H1 (cell line): ENCODE measurements around the gene WFDC10A. TPM values are rescaled to one million over a fixed set of nuclear protein-coding genes. Genes with fewer than 3 reads are reported as not detected.
"Not testable (repeated sequence)": the region's sequence is repeated elsewhere in the genome, so short reads cannot be mapped to it uniquely, and the experiment has no call there.

Source experiments
- CTCF ChIA-PET: fragments of 300-600 bp; sonication (Branson Sonifier 250); formaldehyde crosslinking; loops from one replicate; lab custom pipeline; 2021; ENCODE audit not compliant: partially characterized antibody; lab: Charles Lee
- POLR2A ChIA-PET: fragments of 300-600 bp; sonication (Branson Sonifier 250); formaldehyde crosslinking; loops from one replicate; lab custom pipeline; 2021; ENCODE audit warnings: inconsistent platforms; ENCODE audit not compliant: partially characterized antibody; lab: Charles Lee
- DNase-seq, 2 experiments: peaks; one replicate each; pipeline versions ENCODE4 v3.0.0 to v3.0.0-alpha.2; 2010 to 2022; ENCODE audit warnings: low spot score in 2 of 2, low read depth in 1 of 2, mixed read lengths in 1 of 2
- FAIRE-seq: peaks from 2 replicates; lab custom pipeline; 2011; peaks lifted over from hg19 to GRCh38; lab: Jason Lieb, UNC
- H2AFZ ChIP-seq: 2 replicates; pipeline ENCODE4 v1.8.1; 2012; ENCODE audit warnings: low read length, inconsistent platforms
- H2AK5ac ChIP-seq: 2 replicates; pipeline ENCODE4 v1.6.1; 2013; ENCODE audit warnings: low read depth, low read length
- H2BK120ac ChIP-seq: replicated peaks from 2 replicates; pipeline ENCODE3; 2013; ENCODE audit warnings: low read depth, low read length, inconsistent platforms
- H2BK12ac ChIP-seq: 2 replicates; pipeline ENCODE4 v1.6.1; 2013; ENCODE audit warnings: low read depth, low read length
- H2BK15ac ChIP-seq: 2 replicates; pipeline ENCODE4 v1.6.1; 2013; ENCODE audit warnings: low read length
- H2BK20ac ChIP-seq: 2 replicates; pipeline ENCODE4 v1.6.1; 2013; ENCODE audit warnings: low read length
- H2BK5ac ChIP-seq: 2 replicates; pipeline ENCODE4 v1.6.1; 2013; ENCODE audit warnings: low read depth, low read length
- H3K14ac ChIP-seq: 2 replicates; pipeline ENCODE4 v1.6.1; 2013; ENCODE audit warnings: inconsistent platforms; ENCODE audit not compliant: insufficient read length
- H3K18ac ChIP-seq: 2 replicates; pipeline ENCODE4 v1.6.1; 2013; ENCODE audit warnings: low read length; ENCODE audit errors: extremely low read depth
- H3K23ac ChIP-seq: 2 replicates; pipeline ENCODE4 v1.6.1; 2013; ENCODE audit warnings: inconsistent platforms; ENCODE audit not compliant: insufficient read length
- H3K23me2 ChIP-seq: 2 replicates; pipeline ENCODE4 v1.6.1; 2013; ENCODE audit warnings: low read depth, low read length
- H3K27ac ChIP-seq: 2 replicates; pipeline ENCODE4 v1.6.1; 2011; ENCODE audit warnings: low read depth, low read length, inconsistent platforms
- H3K27me3 ChIP-seq, 4 experiments: replicated peaks in 1 of 4; 1 replicate in 1 of 4; 2 replicates in 3 of 4; pipeline versions ENCODE4 v1.6.1 to v1.8.1; 2011 to 2013; ENCODE audit warnings: low read length in 3 of 4, mild to moderate bottlenecking in 3 of 4, inconsistent platforms in 2 of 4, mixed read lengths in 2 of 4, moderate library complexity in 1 of 4; ENCODE audit not compliant: control insufficient read depth in 3 of 4, insufficient read depth in 3 of 4; ENCODE audit errors: extremely low read depth in 1 of 4
- H3K36me3 ChIP-seq, 4 experiments: 2 replicates each; pipeline versions ENCODE4 v1.6.1 to v1.8.1; 2011 to 2013; ENCODE audit warnings: mild to moderate bottlenecking in 4 of 4, low read length in 3 of 4, moderate library complexity in 2 of 4, control low read depth in 1 of 4, inconsistent platforms in 1 of 4; ENCODE audit not compliant: insufficient read depth in 4 of 4, control insufficient read depth in 2 of 4
- H3K4ac ChIP-seq: replicated peaks from 2 replicates; pipeline ENCODE3; 2013; ENCODE audit warnings: low read length, low read depth, mixed read lengths, inconsistent platforms; ENCODE audit not compliant: insufficient read length
- H3K4me1 ChIP-seq, 4 experiments: replicated peaks in 1 of 4; 1 replicate in 1 of 4; 2 replicates in 3 of 4; pipeline versions ENCODE4 v1.6.1 to v1.8.1; 2011 to 2013; ENCODE audit warnings: low read length in 3 of 4, inconsistent platforms in 2 of 4, mixed read lengths in 1 of 4; ENCODE audit not compliant: insufficient read depth in 4 of 4, control insufficient read depth in 3 of 4
- H3K4me2 ChIP-seq, 2 experiments: 2 replicates each; pipeline versions ENCODE4 v1.6.1 to v1.8.1; 2011 to 2013; ENCODE audit warnings: low read depth in 2 of 2, low read length in 2 of 2, control low read depth in 1 of 2, inconsistent platforms in 1 of 2, mild to moderate bottlenecking in 1 of 2; ENCODE audit not compliant: insufficient read depth in 1 of 2
- H3K4me3 ChIP-seq, 4 experiments: fragments of 200-600, 300-600 bp in 1 of 4; sonication (generic), shearing (Covaris generic), sonication (Bioruptor Twin) in 1 of 4; 2 replicates each; pipeline versions ENCODE4 v1.5.1 to v1.8.1; 2011 to 2016; ENCODE audit warnings: low read length in 4 of 4, low read depth in 3 of 4, control low read depth in 2 of 4, inconsistent platforms in 2 of 4, mild to moderate bottlenecking in 2 of 4, mixed read lengths in 1 of 4, moderate library complexity in 1 of 4; ENCODE audit not compliant: insufficient read depth in 2 of 4; ENCODE audit errors: extremely low read depth in 1 of 4
- H3K56ac ChIP-seq: replicated peaks from 2 replicates; pipeline ENCODE3; 2013; ENCODE audit warnings: low read depth, mild to moderate bottlenecking, mixed read lengths, low read length, inconsistent platforms; ENCODE audit not compliant: insufficient read length
- H3K79me1 ChIP-seq: 2 replicates; pipeline ENCODE4 v1.6.1; 2013; ENCODE audit warnings: low read depth, low read length, control low read depth
- H3K79me2 ChIP-seq, 2 experiments: 2 replicates each; pipeline versions ENCODE4 v1.6.1 to v1.8.1; 2012 to 2013; ENCODE audit warnings: low read length in 2 of 2, mild to moderate bottlenecking in 2 of 2, inconsistent platforms in 1 of 2; ENCODE audit not compliant: insufficient read depth in 2 of 2, control insufficient read depth in 1 of 2
- H3K9ac ChIP-seq, 4 experiments: replicated peaks in 1 of 4; 1 replicate in 1 of 4; 2 replicates in 3 of 4; pipeline versions ENCODE4 v1.6.1 to v1.8.1; 2011 to 2013; ENCODE audit warnings: low read depth in 3 of 4, low read length in 3 of 4, control low read depth in 2 of 4, mild to moderate bottlenecking in 2 of 4, moderate library complexity in 2 of 4, inconsistent platforms in 1 of 4; ENCODE audit errors: extremely low read depth in 1 of 4
- H3K9me3 ChIP-seq, 2 experiments: 2 replicates each; pipeline versions ENCODE4 v1.6.1 to v1.8.1; 2012 to 2013; ENCODE audit warnings: mild to moderate bottlenecking in 2 of 2, moderate library complexity in 2 of 2, control low read depth in 1 of 2, inconsistent platforms in 1 of 2, low read depth in 1 of 2, low read length in 1 of 2, mixed read lengths in 1 of 2; ENCODE audit not compliant: insufficient read depth in 2 of 2
- H4K20me1 ChIP-seq, 2 experiments: replicated peaks in 1 of 2; 2 replicates each; pipeline versions ENCODE3 to v1.8.1; 2011 to 2013; ENCODE audit warnings: inconsistent platforms in 2 of 2, low read length in 2 of 2, mild to moderate bottlenecking in 1 of 2; ENCODE audit not compliant: insufficient read depth in 2 of 2, control insufficient read depth in 1 of 2
- H4K5ac ChIP-seq: 2 replicates; pipeline ENCODE4 v1.6.1; 2013; ENCODE audit warnings: low read length, low read depth, mixed read lengths, inconsistent platforms; ENCODE audit not compliant: insufficient read length
- H4K8ac ChIP-seq: 2 replicates; pipeline ENCODE4 v1.8.0; 2013; ENCODE audit warnings: mild to moderate bottlenecking, moderate library complexity, low read length, inconsistent platforms; ENCODE audit not compliant: insufficient read depth; ENCODE audit errors: extremely low read depth
- H4K91ac ChIP-seq: replicated peaks from 2 replicates; pipeline ENCODE3; 2013; ENCODE audit warnings: low read length, mixed read lengths, inconsistent platforms; ENCODE audit not compliant: insufficient read length
- WGBS, 2 experiments: shearing (Covaris generic) in 1 of 2; methylation state at CpG; one replicate each; pipeline versions ENCODE4 v1.1.6 to v1.1.7; 2013 to 2015; ENCODE audit warnings: low lambda C conversion rate in 2 of 2, mixed read lengths in 2 of 2, inconsistent platforms in 1 of 2, low coverage in 1 of 2, missing lambda C conversion rate in 1 of 2; ENCODE audit not compliant: insufficient replicate concordance in 2 of 2, insufficient coverage in 1 of 2, insufficient read length in 1 of 2; ENCODE audit errors: extremely low coverage in 1 of 2, missing lambda C conversion rate in 1 of 2; 5-methylcytosine and 5-hydroxymethylcytosine counted together
- polyA plus RNA-seq, 7 experiments: library from polyadenylated mRNA; depleted of rRNA in 3 of 7; stranded (reverse) in 5 of 7; unstranded in 2 of 7; fragments of >200 nt in 5 of 7; fragments of 200-250 nt in 2 of 7; gene quantifications; 1 replicate in 5 of 7; 2 replicates in 1 of 7; 4 replicates in 1 of 7; pipeline versions ENCODE4 v1.2.1 to v1.2.3, GENCODE V29; 2011 to 2013; ENCODE audit warnings: missing spikeins in 2 of 7, mixed read lengths in 2 of 7
- total RNA-seq: library from RNA; stranded (reverse); fragmentation: NEBNext Ultra II Directional; extraction: Animal tissue kit (Norgen Biotek cat#: 25700); gene quantifications from 2 replicates; pipeline ENCODE4 v1.2.1, GENCODE V29; 2021

Gene WFDC10A
- total and polyA plus RNA-seq, 2 of the 8 experiments (the other 6 are each of a cell fraction or from before 2014, with no cell fraction given): not detected

GRCh38 chr20:45651726-45652125 lies 22.2 kb downstream of the WFDC10A start:
- peaks cover 15 to 22% of the 10 kb centered on the region in 2 experiments for H3K9me3 ChIP-seq
- H2BK15ac ChIP-seq, H4K5ac ChIP-seq, H4K20me1 ChIP-seq, H3K18ac ChIP-seq, H2BK5ac ChIP-seq, H2AFZ ChIP-seq, H3K79me1 ChIP-seq, H3K4me3 ChIP-seq, H4K8ac ChIP-seq, H3K9ac ChIP-seq, H2BK12ac ChIP-seq, H3K36me3 ChIP-seq, H2BK120ac ChIP-seq, H3K4ac ChIP-seq, H3K14ac ChIP-seq, H2AK5ac ChIP-seq, H3K4me1 ChIP-seq, POLR2A ChIA-PET, H3K79me2 ChIP-seq, H4K91ac ChIP-seq, H3K23me2 ChIP-seq, H3K4me2 ChIP-seq, H3K23ac ChIP-seq, FAIRE-seq, H3K56ac ChIP-seq, H3K27ac ChIP-seq, H3K27me3 ChIP-seq, H2BK20ac ChIP-seq, DNase-seq: not testable (repeated sequence)
- WGBS, 2 experiments: 93% methylated on average over 7 of the region's 7 CpGs; no CpG with 5 or more reads in 1 of the 2 experiments
- CTCF ChIA-PET: interaction anchor here (0.6 kb wide), 1 partner anchor 22 kb away, joined by 3 read pairs; the partner anchor contains the start of gene WFDC10A

GRCh38 chr20:45657038-45657437 lies 27.5 kb downstream of the WFDC10A start:
- H3K4me2 ChIP-seq, H3K4ac ChIP-seq, H3K14ac ChIP-seq, H3K79me1 ChIP-seq, H2AFZ ChIP-seq, H3K4me1 ChIP-seq, H4K91ac ChIP-seq, H3K9ac ChIP-seq, H3K56ac ChIP-seq, H3K23ac ChIP-seq, H2BK12ac ChIP-seq, H2BK5ac ChIP-seq, DNase-seq, H3K27ac ChIP-seq, FAIRE-seq, H4K8ac ChIP-seq, H3K79me2 ChIP-seq, H4K20me1 ChIP-seq, H2BK20ac ChIP-seq, H3K23me2 ChIP-seq, POLR2A ChIA-PET, H3K9me3 ChIP-seq, H3K27me3 ChIP-seq, H2BK120ac ChIP-seq, H4K5ac ChIP-seq, H2AK5ac ChIP-seq, H3K36me3 ChIP-seq, H3K4me3 ChIP-seq, H2BK15ac ChIP-seq, H3K18ac ChIP-seq: not testable (repeated sequence)
- 89% methylated on average over 3 of the region's 3 CpGs; no CpG with 5 or more reads in 1 of the 2 experiments for WGBS, 2 experiments
- CTCF ChIA-PET: interaction anchor here (1.7 kb wide), 1 partner anchor 114 kb away, joined by 4 read pairs; no protein-coding TSS in a partner anchor
